GM18873 (cell line): ENCODE measurements around the gene MAGOHB.
"Not testable (repeated sequence)": the region's sequence is repeated elsewhere in the genome, so short reads cannot be mapped to it uniquely, and the experiment has no call there.

Experiments used
- ATAC-seq: cut with Tn5 transposase; IDR thresholded peaks from one replicate; pipeline ENCODE4 v1.9.1; 2021; ENCODE audit warnings: mild to moderate bottlenecking, moderate library complexity, moderate number of reproducible peaks; ENCODE audit not compliant: unreplicated experiment, low FRiP score

Gene MAGOHB

GRCh38 chr12:10613349-10614055, at the start of gene MAGOHB:
Gene MAGOHB, minus strand, starts transcription at chr12:10613609. Its CDS starts 77 bp downstream, at chr12:10613532.
- peak; percentile 91 for ATAC-seq

- no peak for ATAC-seq
Observed at GRCh38 chr12:10661338-10661737, 47.9 kb upstream of the MAGOHB start.

- no peak for ATAC-seq
Observed at GRCh38 chr12:10654003-10654402, 40.6 kb upstream of the MAGOHB start.

GRCh38 chr12:10652192-10652591, 38.8 kb upstream of the MAGOHB start:
- no peak for ATAC-seq

GRCh38 chr12:10646576-10646975, 33.2 kb upstream of the MAGOHB start:
- not testable (repeated sequence) for ATAC-seq

GRCh38 chr12:10645910-10646309, 32.5 kb upstream of the MAGOHB start:
- ATAC-seq, result no peak

- ATAC-seq, result no peak
Observed at GRCh38 chr12:10641735-10642500, 28.5 kb upstream of the MAGOHB start.

GRCh38 chr12:10638728-10639127, 25.3 kb upstream of the MAGOHB start:
- no peak for ATAC-seq

GRCh38 chr12:10636611-10637010, 23.2 kb upstream of the MAGOHB start:
- ATAC-seq, result no peak

GRCh38 chr12:10636124-10636523, 22.7 kb upstream of the MAGOHB start:
- no peak for ATAC-seq

GRCh38 chr12:10635306-10635705, 21.9 kb upstream of the MAGOHB start:
- no peak for ATAC-seq

- ATAC-seq, result no peak
Observed at GRCh38 chr12:10634427-10634826, 21.0 kb upstream of the MAGOHB start.

- no peak for ATAC-seq
Observed at GRCh38 chr12:10633541-10633940, 20.1 kb upstream of the MAGOHB start.

- ATAC-seq, result no peak
Observed at GRCh38 chr12:10632226-10632625, 18.8 kb upstream of the MAGOHB start.

GRCh38 chr12:10624605-10625004, 11.2 kb upstream of the MAGOHB start:
- no peak for ATAC-seq

- no peak for ATAC-seq
Observed at GRCh38 chr12:10623131-10623530, 9.7 kb upstream of the MAGOHB start.

- no peak for ATAC-seq
Observed at GRCh38 chr12:10621278-10621677, 7.9 kb upstream of the MAGOHB start.

- no peak for ATAC-seq
Observed at GRCh38 chr12:10620078-10620779, 6.8 kb upstream of the MAGOHB start.

GRCh38 chr12:10618338-10618987, 5.1 kb upstream of the MAGOHB start:
- no peak for ATAC-seq

- no peak for ATAC-seq
Observed at GRCh38 chr12:10617863-10618262, 4.5 kb upstream of the MAGOHB start.

GRCh38 chr12:10615532-10615931, 2.1 kb upstream of the MAGOHB start:
- ATAC-seq, result no peak
